ENCODE data around the gene KCNF1. TPM values are rescaled to one million over a fixed set of nuclear protein-coding genes. Genes with fewer than 3 reads are reported as not detected.

KCNF1 gene
- total and polyA plus RNA-seq, 2 of the 8 experiments (the other 6 are each of a cell fraction or from before 2014, with no cell fraction given): 0.48 to 1.5 TPM

DNA sequence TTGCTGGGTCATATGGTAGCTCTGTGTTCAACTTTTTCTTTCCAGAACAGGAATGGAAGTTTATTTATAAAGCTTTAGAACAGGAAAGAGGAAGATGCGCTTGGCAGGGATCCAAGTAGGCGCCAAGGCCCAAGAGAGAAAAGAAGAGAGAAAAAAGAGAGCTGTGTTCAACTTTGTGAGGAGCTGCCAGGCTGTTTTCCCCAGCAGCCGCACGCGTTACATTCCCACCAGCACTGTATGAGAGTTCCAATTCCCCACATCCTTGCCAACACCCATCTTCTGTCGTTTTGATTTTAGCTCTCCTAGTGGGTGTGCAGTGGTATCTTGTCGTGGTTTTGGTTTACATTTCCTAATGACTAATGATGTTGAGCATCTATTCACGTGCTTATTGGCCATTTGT lies 51.4 kb downstream of the KCNF1 start:
- no peak overlapping the region for H2BK5ac ChIP-seq (ENCODE audit: low read depth, low read length)
- no peak overlapping the region for H3K4me2 ChIP-seq (ENCODE audit: insufficient read depth in 1 of 2, low read depth in 2 of 2, low read length in 2 of 2)
- H4K20me1 ChIP-seq (replicated peaks in 1 of 2; ENCODE audit: control insufficient read depth in 1 of 2, insufficient read depth in 2 of 2, low read length in 2 of 2): no peaks in the 10 kb centered on the region
- no peaks in the 10 kb centered on the region for H3K9me3 ChIP-seq (ENCODE audit: insufficient read depth in 2 of 2, low read depth in 1 of 2, low read length in 1 of 2)
- no peak overlapping the region for H3K4ac ChIP-seq (replicated peaks; ENCODE audit: insufficient read length, low read depth, low read length)
- H3K36me3 ChIP-seq (ENCODE audit: control insufficient read depth in 2 of 4, insufficient read depth in 4 of 4, low read length in 3 of 4): no peaks in the 10 kb centered on the region
- no peak overlapping the region for H2BK12ac ChIP-seq (ENCODE audit: low read depth, low read length)
- no peak for FAIRE-seq
- 0 out of 7 replicates have a peak, but pooled peaks cover 0 to 2% (median under 1%) of the 10 kb centered on the region in 4 experiments for H3K27me3 ChIP-seq (replicated peaks in 1 of 4; ENCODE audit: control insufficient read depth in 3 of 4, extremely low read depth in 1 of 4, insufficient read depth in 3 of 4, low read length in 3 of 4)
- no peak overlapping the region for H4K8ac ChIP-seq (ENCODE audit: extremely low read depth, insufficient read depth, low read length)
- H3K79me2 ChIP-seq (ENCODE audit: control insufficient read depth in 1 of 2, insufficient read depth in 2 of 2, low read length in 2 of 2): no peaks in the 10 kb centered on the region
- no peak overlapping the region for H3K4me3 ChIP-seq (ENCODE audit: extremely low read depth in 1 of 4, insufficient read depth in 2 of 4, low read depth in 3 of 4, low read length in 4 of 4)
- no peak overlapping the region for H2AFZ ChIP-seq (ENCODE audit: low read length)
- H3K14ac ChIP-seq (ENCODE audit: insufficient read length): no peak overlapping the region
- no peak overlapping the region for H3K56ac ChIP-seq (replicated peaks; ENCODE audit: insufficient read length, low read depth, low read length)
- CTCF ChIA-PET (ENCODE audit: partially characterized antibody): interaction anchor here (0.6 to 1.5 kb wide), 4 partner anchors 9 to 53 kb away, joined by 3 to 6 read pairs (median 3); no protein-coding TSS in a partner anchor
- no peak overlapping the region for H2BK120ac ChIP-seq (replicated peaks; ENCODE audit: low read depth, low read length)
- H3K23ac ChIP-seq (ENCODE audit: insufficient read length): no peak overlapping the region
- no peak overlapping the region for H4K5ac ChIP-seq (ENCODE audit: insufficient read length, low read depth, low read length)
- POLR2A ChIA-PET (ENCODE audit: partially characterized antibody): no interaction called here
- H4K91ac ChIP-seq (replicated peaks; ENCODE audit: insufficient read length, low read length): no peak overlapping the region
- H3K27ac ChIP-seq (ENCODE audit: low read depth, low read length): no peak overlapping the region
- no peaks in the 10 kb centered on the region; a peak in 1 of 7 replicates for H3K4me1 ChIP-seq (replicated peaks in 1 of 4; ENCODE audit: control insufficient read depth in 3 of 4, insufficient read depth in 4 of 4, low read length in 3 of 4)
- H3K18ac ChIP-seq (ENCODE audit: extremely low read depth, low read length): no peak overlapping the region
- WGBS, 2 experiments (ENCODE audit: extremely low coverage in 1 of 2, insufficient coverage in 1 of 2, insufficient read length in 1 of 2, insufficient replicate concordance in 2 of 2, low coverage in 1 of 2, low lambda C conversion rate in 2 of 2, missing lambda C conversion rate in 1 of 2): 82% methylated on average over 8 of the region's 8 CpGs; no CpG with 5 or more reads in 1 of the 2 experiments
- no peak overlapping the region for H2AK5ac ChIP-seq (ENCODE audit: low read depth, low read length)
- no peak for DNase-seq (ENCODE audit: low read depth in 1 of 2, low spot score in 2 of 2)
- no peak overlapping the region for H2BK15ac ChIP-seq (ENCODE audit: low read length)
- H2BK20ac ChIP-seq (ENCODE audit: low read length): no peak overlapping the region
- no peaks in the 10 kb centered on the region for H3K79me1 ChIP-seq (ENCODE audit: low read depth, low read length)
- no peaks in the 10 kb centered on the region for H3K23me2 ChIP-seq (ENCODE audit: low read depth, low read length)
- H3K9ac ChIP-seq (replicated peaks in 1 of 4; ENCODE audit: extremely low read depth in 1 of 4, low read depth in 3 of 4, low read length in 3 of 4): no peak overlapping the region
- TF ChIP-seq BRCA1 (IDR thresholded peaks at IDR 0.05; ENCODE audit: low read depth, low read length) (no peak), RFX5 (IDR thresholded peaks at IDR 0.05; ENCODE audit: borderline replicate concordance, low read depth, low read length) (no peak), HDAC2 (IDR thresholded peaks at IDR 0.05; ENCODE audit: borderline replicate concordance in 1 of 2, low read depth in 2 of 2, low read length in 2 of 2) (no peak), RNF2 (IDR thresholded peaks at IDR 0.05; ENCODE audit: borderline replicate concordance, low read depth, low read length, missing control alignments, poor library complexity, severe bottlenecking) (no peak), FOSL1 (IDR thresholded peaks at IDR 0.05; ENCODE audit: insufficient read depth, low read depth, low read length) (no peak), CTCF (IDR thresholded peaks at IDR 0.05; ENCODE audit: control extremely low read depth in 1 of 3, insufficient read depth in 1 of 3, low read depth in 1 of 3, low read length in 3 of 3) (no peak), RAD21 (IDR thresholded peaks at IDR 0.05 in 1 of 2, conservative IDR thresholded peaks at IDR 0.05 in 1 of 2; ENCODE audit: low read depth in 2 of 2, low read length in 2 of 2) (no peak)
